ENCODE results near the gene IFI27L1.

IFI27L1 gene

DNA sequence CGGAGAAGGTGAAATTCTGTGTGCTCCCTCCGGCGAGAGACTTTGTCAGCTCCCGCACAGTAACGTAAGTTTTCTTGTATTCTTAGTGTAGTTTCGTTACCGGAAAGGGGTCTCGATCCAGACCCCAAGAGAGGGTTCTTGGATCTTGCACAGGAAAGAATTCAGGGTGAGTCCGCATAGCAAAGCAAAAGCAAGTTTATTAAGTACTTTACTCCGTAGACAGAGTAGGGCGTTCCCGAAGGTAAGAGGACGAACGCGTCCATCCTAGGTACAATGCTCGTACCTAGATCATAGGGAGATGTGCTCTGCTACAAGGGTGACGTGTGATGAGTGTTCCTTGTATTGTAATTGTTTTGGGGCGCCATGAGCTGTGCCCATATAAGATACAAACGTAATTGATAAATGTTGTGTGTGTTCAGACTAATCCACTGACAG lies 293 bp downstream of the IFI27L1 start:
- DNase-seq: no peak

DNA sequence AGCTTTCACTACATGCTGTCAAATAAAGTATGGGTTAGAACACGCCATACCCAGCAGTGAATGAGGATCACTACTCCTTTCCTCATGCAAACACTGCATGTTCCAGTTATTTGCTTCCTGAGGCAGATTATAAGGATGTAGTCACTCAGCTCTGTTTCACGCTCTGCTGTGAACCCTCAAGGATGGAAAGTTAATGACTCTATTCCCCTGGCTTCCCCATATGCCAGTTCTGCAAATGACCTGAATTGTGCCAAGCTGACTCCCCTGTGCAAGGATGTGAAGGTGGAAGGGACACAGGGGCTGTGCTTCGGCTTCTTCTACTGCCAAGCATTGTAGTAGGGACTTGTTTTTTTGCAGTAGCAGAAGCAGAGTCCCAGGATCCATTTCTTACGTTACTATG lies 6.8 kb downstream of the IFI27L1 start:
- DNase-seq: no peak

DNA sequence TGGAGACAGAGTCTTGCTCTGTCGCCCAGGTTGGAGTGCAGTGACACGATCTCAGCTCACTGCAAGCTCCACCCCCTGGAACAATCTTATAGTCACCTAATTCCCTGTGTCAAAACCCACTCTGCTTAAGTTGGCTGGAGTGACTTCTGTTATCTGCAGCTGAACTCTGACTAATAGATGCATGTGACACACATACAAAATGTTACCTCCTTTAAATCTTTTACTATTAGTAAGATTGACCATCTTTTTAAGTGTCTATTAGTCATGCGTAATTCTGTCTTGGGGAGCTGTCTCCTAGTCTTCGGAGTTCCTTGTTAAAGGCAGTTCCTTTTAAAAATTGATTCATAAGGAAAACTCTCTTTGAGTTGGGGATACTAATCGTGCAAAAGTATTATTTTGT lies 7.4 kb downstream of the IFI27L1 start:
- no peak for DNase-seq

DNA sequence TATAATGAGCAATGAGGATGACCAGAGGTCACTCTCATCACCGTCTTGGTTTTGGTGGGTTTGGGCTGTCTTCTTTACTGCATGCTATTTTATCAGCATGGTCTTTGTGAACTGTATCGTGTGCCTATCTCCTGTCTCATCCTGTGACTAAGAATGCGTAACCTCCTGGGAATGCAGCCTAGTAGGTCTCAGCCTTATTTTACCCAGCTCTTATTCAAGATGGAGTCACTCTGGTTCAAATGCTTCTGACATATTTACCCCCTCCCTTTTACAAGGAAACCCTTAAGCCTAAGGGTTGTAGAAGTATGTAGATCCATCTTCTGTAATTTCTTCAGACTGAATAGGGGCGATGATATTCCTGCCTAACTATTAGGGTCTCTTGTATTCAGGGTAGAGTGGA lies 8.4 kb downstream of the IFI27L1 start:
- DNase-seq: no peak

DNA sequence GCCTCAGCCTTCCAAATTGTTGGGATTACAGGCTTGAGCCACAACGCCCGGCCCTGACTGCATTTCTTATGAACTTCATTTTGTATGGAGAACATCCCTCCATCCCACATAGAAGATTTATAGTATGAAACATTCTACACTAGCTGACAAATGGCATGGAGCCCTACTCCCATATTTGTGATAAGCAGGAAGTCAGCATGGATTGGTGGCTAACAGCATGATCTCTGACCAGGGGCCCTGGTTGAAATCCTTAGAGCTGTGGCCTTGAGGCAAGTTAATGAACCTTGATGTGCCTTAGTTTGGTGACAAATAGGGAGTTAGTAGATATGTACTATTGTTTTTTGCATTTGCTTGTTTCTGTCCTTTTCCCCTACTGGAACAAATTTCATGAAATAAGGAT lies 12.3 kb downstream of the IFI27L1 start:
- DNase-seq: no peak

DNA sequence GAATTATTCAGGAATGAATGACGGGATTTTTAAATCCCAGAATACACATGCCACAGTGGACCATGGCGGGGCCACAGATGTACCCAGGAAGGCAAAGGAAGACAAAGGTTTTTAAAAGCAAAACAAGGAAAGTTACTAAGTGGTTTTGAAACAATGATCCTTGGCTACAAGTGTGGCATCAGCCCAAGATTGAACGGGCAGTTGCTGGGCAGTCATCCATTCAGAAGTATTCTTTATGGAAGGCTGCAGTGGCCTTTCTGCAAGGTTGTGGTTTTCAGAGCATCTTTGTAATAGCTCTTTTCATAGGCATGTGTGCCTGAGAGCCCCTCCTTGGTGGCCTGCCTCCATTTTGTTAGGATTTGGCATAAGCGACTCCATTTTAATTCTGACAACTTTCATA lies 16.0 kb downstream of the IFI27L1 start:
- no peak for DNase-seq

DNA sequence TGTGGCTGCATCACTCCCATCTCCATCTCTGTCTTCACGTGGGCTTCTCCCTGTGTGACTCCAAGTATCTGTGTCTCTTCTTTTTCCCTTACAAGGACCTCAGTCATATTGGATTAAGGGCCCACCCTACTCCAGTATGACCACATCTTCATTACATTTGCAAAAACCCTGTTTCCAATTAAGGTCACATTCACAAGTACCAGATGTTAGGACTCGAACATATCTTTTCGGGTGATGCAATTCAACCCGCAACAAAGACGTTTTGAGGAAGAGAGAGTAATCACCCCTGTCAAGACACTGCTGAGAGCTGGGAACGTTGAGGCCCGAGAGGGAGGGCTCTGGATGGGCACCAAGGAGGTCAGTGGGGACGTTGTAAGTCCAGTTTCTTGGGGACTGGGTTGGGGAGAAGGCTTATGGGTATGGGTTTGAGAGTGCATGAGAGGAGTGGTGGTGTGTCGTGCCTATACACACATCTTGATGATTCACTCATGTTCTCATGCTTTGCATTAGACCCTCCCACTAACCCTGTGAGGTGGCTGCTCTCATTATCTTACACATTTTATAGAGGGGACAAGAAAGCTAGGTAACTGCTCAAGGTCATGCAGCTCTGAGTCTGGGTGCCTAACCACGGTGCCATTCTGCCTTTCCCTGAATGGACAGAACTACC lies 17.3 kb downstream of the IFI27L1 start:
- DNase-seq: no peak

DNA sequence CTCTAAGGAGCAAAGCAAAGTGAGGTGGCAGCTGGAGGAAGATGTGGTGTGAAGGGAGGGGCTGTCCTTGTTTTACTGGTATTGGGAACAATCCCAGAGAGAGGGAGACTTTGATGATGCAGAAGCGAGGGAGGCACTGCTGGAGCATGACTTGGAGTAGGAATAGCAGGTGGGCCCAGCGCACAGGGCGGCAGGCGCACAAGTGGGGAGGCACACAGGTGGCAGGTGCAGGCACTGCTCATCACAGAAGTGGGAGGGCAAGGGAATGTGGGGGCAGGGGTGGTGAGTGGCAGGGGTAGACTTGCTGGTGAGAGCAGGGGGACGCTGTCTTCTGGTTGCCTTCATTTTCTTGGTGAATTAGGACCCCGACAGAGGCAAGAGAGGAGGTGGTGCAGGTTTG lies 17.9 kb downstream of the IFI27L1 start:
- no peak for DNase-seq

DNA sequence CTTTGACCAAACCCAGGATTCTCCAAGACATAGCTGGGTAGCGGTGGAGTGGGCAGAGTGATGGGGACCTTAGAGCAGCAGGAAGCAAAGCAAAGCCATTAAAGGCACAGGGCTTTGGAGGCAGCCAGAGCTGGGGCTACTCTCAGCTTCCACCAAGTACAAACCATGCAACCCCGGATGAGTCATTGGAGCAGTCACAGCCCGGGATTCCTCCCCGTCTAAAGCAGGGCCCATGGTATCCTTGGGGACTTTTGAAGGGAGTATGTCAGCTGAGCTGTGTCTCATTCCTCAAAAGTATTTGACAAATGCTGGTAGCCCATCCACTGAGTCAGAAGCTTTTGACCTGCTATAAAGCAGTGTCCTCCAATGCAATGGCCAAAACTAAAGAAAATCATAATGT lies 19.7 kb downstream of the IFI27L1 start:
- DNase-seq: no peak

DNA sequence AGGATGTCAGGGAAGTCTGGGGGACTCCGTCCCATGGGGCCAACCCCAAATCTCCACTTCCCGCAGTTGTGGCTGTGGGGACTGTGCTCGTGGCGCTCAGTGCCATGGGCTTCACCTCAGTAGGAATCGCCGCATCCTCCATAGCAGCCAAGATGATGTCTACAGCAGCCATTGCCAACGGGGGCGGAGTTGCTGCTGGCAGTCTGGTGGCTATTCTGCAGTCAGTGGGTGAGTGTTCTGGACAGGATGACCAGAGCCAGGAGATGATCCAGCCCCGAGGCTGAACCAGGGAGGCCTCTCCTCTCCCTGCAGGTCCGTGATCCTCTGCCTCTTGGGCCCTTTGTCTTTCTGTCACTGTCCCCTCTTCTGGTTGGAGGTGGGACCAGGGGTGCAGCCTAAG lies 20.6 kb downstream of the IFI27L1 start:
- no peak for DNase-seq

DNA sequence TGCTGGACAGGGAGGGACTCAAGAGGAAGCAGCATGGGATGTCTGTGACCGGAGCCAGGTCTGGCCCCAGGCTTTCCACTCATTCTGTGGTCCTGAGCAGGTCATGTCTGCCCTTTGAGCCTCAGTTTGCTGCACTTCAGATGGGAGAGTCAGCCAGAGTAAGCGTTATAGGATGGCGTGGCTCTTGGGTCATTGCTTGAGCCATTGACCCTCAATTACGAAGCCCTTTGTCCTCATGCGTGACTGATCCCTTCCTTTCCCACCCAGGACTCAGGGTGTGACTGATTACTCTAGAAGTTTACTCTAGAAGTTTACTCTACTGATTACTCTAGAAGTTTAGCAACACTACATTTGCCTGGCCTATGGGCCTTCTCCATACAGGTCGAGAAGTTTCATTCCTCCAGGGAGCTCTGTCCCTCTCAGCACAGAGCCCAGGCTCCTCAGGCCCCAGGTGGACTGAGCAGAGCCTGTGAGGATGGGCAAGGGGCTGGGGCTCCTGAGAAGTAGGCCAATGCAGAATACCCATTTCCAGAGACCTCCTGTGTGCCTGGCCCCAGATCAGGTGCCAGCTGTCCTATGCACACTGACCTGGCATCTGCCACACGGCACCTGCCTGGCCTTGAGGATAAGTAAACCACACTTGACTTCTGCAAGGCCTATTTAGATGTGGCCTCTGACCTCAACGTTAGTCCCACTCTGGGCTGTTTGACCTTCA lies 21.8 kb downstream of the IFI27L1 start:
- DNase-seq: no peak

DNA sequence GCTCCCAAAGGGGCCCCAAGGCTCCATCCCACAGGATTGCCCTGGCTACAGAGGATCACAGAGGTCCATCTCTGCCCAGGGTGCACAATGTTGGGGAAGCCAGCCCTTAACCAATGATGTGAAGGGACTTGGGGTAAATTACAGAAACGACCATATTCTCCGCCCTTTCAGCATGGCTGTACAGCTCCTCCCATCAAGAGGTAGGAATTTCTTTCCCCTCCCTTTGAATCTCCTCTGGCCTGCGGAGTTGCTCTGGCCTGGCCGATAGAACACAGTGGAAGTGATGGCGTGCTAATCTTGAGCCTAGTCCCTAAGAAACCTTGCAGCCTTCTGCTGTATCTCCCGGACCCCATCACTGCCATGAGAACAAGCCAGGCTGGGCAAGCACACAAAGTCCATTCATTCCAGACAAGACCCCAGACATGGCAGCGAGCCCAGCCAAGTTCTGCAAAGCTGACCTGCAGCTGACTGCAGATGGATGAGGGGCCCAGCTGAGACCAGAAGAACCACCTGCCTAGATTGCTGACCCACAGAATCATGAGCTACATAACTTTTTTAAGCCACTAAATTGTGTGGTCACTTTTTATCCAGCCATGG lies 22.5 kb downstream of the IFI27L1 start:
- DNase-seq: no peak

DNA sequence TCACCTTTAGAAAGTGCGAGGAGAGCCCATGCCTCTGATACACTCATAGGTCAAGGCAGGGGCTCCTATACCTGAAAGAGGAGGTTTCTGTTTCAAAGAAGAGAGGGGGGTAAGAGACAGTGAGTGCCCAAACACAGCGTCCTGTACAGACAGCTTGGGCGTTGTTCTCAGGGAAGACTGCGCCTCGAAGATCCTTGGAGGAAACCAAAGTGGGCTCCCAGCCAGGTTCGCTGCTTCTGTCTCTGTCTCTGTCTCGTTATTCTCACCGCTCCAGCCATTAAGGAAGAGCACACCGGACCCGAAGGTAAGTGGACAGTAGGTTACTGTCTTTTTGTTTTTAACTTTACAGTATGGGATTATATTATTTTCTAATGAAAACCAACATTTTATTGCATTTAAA lies 23.6 kb downstream of the IFI27L1 start:
- DNase-seq: no peak

DNA sequence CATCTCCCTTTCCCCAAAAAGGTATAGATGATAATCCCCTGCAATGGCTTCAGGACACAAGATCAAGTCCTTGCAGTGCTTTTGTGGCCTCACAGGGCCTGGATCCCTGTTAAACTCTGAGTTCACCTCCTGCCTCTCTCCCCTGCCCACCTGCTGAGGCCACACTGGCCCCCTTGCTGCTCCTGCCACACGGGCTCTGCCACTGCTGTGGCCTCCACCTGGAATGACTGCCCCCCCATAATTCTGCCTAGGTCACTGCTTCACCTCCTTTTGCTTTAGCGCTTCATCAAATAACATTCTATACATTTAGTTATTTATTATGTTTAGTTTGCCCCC lies 28.8 kb downstream of the IFI27L1 start:
- no peak for DNase-seq

DNA sequence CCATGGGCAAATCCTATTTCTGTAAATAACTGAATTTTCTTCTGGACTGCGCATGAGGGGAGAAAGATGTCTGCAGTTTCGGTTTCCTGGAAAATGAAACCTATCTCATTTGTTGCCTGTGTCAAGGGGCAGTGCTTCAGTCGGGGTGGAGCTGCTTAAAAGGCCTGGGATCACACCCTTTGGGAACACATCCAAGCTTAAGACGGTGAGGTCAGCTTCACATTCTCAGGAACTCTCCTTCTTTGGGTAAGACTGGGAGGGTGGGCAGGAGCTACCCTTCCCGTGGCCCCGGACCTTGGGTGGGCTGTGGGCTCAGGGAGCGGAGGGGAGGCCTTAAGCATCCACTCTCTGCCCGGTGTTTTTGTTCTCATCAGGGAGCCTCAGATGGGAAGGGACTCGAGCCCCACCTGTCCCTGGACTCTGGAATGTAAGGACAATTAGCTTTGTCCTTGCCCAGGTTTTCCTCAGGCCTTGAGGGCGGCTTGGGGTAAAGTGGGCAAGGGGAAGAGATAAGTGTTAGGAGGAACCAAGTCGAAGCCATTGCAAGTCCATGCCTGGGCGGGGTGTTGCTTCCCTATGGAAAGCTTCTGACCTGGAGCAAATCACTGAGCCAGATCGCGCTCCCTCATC lies 29.6 kb downstream of the IFI27L1 start, which contains the start of gene IFI27:
IFI27 (plus strand) TSS at position 185 of the 630 bp plus-strand sequence.
- no peak for DNase-seq

DNA sequence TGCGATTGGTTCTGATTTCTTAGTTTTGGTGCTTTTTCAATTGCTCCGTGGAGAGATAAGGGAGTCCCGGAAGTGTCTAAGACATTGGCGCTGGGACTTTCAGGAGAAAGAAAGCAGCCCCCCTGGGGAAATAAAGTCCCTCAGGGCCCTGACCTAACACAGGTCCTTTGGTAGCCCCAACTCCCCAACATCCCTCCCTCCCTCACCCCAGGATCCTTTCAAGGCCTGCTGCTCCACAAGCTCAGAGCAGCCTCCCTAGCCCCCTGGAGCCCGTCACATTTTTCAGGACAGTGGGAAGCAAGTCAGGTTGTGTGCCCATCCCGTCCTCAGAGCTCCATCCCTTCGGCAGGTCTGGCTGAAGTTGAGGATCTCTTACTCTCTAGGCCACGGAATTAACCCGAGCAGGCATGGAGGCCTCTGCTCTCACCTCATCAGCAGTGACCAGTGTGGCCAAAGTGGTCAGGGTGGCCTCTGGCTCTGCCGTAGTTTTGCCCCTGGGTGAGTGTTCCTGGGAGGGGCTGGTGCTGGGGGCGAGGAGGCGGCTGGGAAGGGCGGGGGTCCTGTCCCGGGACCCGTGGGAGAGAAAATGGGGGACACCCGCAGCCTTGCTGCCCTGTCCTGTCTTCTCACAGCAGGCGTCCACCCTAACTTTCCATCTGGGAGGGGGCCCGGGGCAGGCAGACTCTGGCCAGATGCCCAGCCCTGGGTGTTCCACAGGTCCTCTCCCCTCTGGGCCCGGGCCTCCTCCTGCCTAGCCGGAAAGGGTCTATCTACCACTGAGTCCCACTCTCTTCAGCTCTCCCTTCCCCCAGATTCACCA lies 30.4 kb downstream of the IFI27L1 start:
- no peak for DNase-seq

DNA sequence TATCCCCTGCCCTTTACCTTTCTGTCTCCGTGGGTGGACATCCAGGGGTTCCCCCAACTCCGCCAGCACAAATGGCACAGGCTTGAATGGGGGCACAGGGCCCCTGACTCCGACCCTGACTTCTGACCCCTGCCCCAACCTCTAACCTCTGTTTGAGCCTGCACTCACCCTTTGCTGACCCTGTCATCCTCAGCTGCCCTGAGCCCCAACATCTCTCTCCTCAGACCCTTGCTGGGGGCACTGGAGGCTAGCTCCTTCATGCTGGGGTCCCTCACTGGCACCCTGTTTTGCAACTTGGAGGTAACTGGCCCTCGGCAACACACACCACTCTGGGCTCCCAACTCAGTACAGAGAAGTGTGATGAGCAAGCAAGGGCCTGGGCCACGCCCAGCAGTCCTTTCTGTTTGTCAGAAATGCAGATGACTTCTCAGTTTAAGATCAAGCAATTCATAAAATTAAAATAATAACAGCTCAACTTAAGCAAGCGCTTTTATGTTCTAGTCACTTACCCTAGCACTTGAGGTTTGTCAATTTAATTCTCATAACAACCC lies 31.5 kb downstream of the IFI27L1 start:
- no peak for DNase-seq

DNA sequence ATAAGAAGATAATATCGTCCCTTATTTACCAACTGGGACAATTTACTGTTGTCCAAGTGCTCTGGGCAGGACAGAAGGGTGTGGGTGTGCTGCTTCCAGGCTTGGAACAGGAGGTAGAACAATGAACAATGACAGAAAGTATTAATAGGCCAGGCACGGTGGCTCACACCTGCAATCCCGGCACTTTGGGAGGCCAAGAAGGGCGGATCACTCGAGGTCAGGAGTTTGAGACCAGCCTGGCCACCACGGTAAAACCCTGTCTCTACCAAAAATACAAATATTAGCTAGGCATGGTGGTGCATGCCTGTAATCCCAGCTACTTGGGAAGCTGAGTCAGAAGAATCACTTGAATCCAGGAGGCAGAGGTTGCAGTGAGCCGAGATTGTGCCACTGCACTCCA lies 32.0 kb downstream of the IFI27L1 start:
- DNase-seq: no peak

DNA sequence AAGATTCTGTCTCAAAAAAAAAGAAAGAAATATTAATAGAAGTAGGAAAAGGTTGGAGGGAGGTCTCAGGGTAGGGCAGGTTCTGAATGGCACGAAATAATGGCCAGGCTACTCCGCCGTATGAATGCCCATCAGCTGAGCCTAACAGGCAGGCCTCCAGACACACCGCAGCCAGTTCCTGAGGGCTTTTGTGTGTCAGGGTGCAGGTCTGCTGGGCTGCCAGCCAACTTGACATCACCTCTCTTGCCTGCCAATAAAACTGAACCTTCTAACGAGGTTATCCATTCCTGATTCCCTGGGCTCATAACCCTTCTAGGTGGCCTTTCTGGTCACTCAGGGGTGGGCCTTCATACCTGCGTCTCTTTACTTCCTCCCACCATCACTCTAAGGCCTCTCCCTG lies 32.4 kb downstream of the IFI27L1 start:
- no peak for DNase-seq

DNA sequence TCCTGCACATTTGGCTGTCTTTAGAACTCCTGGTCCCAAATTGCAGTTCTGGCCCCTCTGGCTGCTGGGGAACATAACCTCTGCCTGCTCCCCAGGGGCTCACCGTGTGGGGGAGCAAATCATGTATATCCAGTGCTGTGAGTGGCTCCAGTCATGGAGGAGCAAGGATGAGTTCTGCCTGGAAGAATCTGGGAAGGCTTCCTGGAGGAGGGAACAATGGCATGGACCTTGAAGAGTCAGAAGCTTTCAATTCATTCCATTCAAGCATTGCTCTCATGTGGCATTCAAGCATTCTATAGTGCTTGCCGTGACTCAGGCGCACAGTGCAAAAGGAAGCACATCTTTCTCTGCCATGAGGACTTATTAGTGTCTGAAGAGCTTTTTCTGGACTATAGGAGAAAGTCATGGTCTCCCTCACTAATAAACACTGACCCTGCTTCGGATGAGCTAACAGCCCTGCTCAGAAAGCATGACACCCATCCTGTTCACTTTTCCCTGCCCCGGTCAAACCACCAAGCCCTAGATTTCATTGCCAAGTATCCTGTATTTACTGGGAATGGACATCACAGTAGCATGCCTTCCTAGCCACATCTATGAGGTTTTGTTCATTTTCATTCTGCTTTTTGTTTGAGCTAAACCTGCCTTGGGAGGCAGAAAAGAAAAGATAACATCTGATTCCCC lies 32.9 kb downstream of the IFI27L1 start:
- DNase-seq: no peak

DNA sequence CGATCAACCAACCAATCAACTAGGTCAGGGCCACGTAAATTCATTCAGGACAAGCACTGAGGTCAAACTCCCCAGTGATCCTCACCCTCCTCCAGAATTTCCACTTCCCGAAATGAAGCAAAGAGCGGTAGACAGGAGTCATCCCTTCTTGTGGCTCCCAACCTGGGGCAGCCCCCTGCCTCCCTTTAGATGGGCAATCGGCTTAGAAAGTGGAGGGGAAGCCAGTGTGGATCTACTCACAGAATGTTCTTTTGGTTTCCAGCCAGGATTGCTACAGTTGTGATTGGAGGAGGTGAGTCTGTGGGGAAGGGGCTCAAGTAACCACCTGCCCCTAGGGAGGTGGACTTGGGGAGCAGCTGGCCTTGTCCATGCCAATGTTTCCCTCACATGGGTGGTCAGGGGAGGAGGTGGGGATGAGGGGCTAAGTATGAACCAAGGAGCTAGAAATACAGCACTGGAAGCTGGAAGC lies 33.5 kb downstream of the IFI27L1 start:
- no peak for DNase-seq

DNA sequence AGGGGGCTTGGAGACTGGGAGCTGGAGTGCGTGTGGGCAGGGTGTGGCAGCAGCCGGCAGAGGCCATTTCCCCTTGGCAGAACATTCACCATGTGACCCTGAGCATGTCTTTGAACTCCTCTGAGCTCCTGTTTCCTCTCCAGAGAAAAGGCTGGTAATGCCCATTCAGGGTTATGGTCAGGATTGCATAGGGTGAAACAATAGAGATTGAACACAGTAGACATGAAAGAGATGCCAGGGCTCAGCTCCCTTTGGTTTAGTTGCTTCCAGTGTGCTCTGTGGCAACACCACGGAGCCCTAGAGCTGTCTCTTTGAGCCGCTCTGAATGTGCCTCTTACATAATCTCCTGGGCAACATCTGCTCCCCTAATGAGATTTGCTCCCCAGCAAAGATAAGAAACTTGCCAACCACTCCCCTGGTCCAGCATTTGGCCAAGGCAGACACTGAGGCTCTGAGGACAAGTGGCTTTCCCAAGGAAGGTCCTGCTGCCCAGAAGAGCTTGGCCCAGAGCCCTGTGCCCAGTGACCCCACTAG lies 34.0 kb downstream of the IFI27L1 start:
- DNase-seq: no peak

All from CD4-positive, alpha-beta T cell treated with Interleukin-10 for 1 hour (primary cell).